Forelimb muscle (tissue), 1 donor: Measurements from ENCODE around the gene SPATA1. TPM values are rescaled to one million over a fixed set of nuclear protein-coding genes. Genes with fewer than 3 reads are reported as not detected.

Experiments
- DNase-seq: peaks from one replicate; pipeline ENCODE4 v3.0.0-alpha.2; 2013; ENCODE audit warnings: low read depth
- polyA plus RNA-seq: library from polyadenylated mRNA; unstranded; fragments of 120-200 nt; gene quantifications from one replicate; pipeline ENCODE4 v1.2.1, GENCODE V29; 2013; ENCODE audit not compliant: insufficient read length

Gene SPATA1
- polyA plus RNA-seq, 1 donor, result 1.9 TPM

DNA sequence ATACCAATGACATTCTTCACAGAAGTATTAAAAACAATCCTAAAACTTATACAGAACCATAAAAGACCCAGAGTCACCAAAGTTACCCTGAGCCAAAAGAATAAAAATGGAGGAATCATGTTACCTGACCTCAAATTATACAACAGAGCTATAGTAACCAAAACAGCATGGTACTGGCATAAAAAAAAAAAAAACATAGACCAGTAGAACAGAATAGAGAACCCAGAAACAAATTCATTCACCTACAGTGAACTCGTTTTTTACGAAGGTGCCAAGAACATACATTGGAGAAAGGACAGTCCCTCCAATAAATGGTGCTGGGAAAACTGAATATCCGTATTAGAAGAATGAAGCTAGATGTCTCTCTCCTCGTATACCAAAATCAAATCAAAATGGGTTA is 2.8 kb downstream of the SPATA1 start:
- DNase-seq, result no peak

GRCh38 chr1:84510165-84510564 is 4.0 kb downstream of the SPATA1 start:
- no peak for DNase-seq

DNA sequence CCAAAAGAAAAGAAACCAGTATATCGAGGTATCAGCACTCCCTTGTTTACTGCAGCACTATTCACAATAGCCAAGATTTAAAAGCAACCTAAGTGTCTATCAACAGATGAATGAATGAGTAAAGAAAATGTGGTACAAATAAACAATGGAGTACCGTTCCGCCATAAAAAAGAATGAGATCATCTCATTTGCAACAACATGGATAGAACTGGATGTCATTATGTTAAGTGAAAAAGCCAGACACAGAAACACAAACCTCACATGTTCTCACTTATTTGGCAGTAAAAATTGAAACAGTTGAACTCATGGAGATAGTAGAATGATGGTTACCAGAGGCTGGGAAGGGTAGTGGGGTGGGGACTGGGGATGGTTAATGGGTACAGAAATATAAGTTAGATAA is 4.5 kb downstream of the SPATA1 start:
- no peak for DNase-seq

- DNase-seq, result no peak
These were observed 18.4 kb downstream of the SPATA1 start for GRCh38 chr1:84524590-84524989.

GRCh38 chr1:84525779-84526178 is 19.6 kb downstream of the SPATA1 start:
- DNase-seq, result no peak

- DNase-seq, result no peak
These were observed 32.4 kb downstream of the SPATA1 start for GRCh38 chr1:84538599-84538998.

DNA sequence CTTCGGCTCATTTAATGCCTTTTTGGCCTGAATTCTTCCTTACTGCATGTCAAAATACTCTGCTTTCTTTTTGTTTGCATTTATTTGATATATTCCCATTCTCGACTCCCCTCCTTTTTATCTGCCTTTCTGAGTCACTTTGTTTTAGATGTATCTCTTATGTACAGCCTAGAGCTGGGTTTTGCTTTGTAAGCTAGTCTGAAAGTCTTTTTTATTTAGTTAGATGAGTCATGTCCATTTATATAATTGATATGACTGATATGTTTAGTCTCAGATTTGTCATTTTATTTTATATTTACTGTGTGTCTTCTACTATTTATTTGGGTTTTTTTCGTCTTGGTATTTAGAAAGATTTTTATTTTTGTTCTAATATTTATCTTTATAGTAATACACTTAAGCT is 33.8 kb downstream of the SPATA1 start:
- no peak for DNase-seq

GRCh38 chr1:84540759-84541158 is 34.6 kb downstream of the SPATA1 start:
- no peak for DNase-seq

DNA sequence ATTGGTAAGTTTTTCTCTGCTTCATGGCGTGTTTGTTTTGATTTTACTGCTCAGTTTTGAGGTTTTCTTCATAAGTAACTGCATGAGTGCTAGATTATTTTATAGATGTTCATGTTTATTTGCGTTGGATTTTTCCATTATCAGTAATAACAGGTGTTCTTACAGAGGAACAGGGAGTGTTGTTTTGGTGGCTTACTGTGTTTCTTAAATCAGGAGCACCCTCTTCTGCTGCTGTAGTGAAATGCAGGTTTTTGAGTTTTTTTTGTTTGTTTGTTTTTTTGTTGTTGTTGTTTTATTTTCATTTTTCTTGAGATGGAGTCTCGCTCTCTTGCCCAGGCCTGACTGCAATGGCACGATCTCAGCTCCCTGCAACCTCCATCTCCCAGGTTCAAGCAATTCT is 35.5 kb downstream of the SPATA1 start:
- no peak for DNase-seq

DNA sequence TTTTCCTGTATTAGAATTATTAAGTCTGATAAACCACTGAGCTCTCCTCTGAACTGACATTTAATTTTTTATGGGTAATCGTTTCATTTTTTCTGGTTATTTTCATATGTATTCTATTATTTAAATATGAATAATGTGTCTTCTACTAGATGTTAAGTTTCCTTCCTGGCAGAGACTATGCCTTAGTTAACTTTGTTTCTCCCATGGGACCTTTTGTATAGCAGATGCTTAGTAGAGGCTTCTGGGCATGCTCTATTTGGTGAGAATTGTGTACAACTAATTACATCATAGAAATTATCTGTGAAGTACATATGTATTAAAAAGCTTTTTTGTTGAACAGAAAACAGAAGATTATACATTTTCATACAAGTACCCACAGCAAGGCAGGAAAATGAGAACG is 44.6 kb downstream of the SPATA1 start:
- DNase-seq, result no peak

DNA sequence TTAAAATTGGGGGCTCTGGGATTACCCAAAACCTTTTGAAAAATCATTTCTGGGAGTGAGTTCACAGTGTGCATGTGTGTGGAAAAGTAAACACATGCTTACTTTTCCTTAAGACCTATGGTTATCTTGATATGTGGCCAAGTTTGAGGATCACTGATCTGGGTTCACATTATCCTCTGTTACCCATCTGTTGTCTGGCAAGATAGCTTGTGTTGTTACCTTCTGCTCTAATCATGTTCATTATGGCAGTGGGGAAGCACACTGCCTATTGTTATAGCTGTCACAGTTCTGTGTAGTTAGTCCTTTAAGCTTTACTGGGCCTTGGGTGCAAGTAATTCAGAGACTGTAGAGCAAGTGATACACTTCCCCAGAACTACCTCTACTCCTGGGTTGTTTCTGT is 63.0 kb downstream of the SPATA1 start:
- DNase-seq, result no peak

GRCh38 chr1:84570436-84571149 is 64.4 kb downstream of the SPATA1 start:
- DNase-seq, result no peak

DNA sequence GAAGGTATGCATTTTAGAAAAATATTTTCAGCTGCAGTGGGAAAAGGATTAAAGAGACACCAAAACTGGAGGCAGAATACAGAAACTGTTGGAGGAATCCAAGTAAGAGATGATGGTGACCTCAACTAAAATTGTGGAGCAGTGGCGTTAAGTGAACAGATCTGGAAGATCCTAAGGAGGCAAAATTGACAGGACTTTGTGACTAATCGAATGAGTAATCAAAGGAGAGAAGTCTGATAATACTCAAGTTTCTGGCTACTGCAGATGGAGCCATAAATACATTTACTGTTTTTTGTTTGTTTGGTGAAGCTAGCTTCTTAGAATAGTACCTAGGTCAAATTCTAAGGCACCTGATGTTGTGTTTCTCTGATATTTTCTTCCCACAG is 65.0 kb downstream of the SPATA1 start:
- DNase-seq, result no peak

DNA sequence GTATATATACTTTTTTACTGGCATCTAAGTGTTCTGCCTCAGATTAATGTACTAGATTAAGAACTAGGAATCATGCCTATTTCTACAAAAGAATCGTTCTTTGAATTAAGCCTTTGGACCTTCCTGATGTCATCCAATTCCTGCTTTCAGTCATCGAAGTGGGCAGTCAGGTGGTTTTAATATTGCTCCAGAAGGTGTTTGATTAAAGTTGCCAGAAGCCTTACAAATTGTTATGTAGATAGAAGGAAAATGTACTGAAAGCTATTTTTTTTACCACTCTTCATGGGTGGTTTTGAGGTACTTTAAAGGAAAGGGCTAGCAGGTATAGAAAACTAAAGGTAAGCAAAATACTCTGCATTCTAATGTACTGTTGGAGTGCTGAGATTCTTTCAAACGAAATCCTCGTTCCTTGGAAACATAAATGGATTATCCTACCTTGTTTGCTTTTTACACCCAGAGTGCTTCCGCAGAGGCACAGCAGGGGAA is 67.3 kb downstream of the SPATA1 start:
- no peak for DNase-seq

DNA sequence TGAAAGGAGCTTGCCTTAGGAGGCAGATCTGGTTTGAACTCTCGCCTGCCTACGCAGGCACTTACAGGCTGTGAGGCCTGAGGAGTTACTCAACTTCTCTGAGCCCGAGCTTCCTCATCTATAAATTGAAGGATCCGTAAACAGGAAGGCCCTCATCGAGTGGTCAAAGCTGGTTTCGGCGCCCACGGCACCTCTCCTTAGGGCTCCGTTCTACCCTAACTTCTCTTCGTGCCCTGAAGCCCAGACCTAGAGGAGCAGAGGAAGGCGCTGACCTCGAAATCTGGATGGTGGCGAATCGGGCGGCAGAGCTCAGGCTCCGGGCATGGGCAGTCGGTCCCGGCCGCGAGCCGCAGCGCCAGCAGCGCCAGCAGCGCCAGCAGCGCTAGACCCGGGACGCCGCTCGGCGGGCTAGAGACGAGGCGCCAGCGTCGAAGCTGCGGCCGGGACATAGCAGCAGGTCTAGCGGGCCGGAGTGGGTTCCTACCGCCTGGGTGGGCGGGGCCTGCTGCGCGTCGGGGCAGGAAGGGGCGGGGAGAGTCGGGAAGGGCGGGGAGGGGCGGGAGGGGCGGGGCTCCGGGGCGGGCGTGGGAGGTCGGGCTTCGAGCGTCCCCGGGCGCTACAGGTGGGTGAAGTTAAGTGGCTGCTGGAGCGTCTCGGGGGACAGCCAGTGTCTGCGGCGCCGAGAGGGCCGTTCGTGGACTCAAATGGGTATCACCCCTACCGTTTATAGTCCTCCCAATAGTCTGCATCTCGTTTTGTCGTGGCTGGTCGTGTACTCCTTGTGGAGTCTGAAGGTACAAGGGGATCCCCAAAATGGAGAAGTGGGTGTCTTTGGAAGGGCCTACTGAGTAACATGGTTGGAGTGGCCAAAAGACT is 68.0 kb downstream of the SPATA1 start, which contains the start of gene CTBS:
Gene CTBS (minus strand): TSS at position 474 of the 876 bp plus-strand sequence. CDS start 25 bp downstream, at position 449.
- no peak for DNase-seq

GRCh38 chr1:84574936-84575335 is 68.8 kb downstream of the SPATA1 start:
- DNase-seq, result no peak

DNA sequence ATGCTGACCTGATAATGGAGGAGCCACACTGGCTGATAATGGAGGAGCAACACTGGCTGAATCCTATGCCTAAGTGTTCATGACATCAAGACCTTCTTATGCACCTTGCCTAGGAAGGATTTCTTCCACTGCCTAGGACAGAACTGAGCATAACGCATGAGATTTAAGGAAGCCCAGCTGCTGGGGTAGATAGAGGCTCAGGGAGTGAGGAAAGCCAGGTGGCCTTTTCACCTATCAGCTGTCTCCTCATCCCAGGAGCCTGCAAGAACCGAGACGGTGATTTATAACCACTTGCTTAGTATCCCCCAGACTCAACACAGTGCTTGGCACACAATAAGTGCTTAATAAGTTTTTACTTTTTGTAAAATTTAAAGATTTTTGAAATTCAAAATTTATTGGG is 75.5 kb downstream of the SPATA1 start:
- no peak for DNase-seq

DNA sequence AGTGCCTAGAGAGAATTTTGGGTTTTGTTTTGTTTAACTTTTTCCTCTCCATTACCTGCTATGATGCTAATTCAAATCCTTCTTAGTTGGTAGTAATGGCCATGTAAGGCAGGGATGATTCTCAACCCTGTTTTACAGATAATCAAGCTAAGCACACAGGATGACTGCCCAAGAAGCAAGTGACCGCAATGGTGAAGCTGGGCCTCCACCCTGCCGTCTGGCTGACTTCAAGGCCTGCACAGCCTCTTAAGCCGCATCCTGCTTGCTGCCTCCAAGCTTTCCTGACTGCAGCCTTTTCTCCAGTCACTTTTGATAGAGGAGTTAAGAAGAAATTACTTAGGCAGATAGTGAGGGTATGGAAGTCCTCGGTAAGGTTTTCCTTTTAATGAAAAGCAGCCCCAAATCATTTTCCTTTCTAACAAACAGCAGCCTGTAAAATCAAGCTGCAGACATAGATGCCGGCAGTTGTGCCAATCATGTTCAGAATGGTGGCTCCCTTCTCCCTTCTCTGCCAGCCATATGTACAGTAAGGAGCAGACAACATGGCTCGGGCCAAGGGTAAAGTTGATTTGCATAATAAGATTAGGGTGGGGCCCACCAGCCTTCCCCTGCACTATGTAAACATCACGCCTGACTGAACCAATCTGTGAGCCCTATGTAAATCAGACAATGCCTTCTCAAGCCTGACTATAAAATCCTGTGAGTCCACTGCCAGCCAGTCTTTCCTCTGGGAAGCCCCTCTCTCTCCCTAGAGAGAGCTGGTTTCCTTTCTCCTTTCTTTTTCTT is 76.8 kb downstream of the SPATA1 start:
- DNase-seq, result no peak

DNA sequence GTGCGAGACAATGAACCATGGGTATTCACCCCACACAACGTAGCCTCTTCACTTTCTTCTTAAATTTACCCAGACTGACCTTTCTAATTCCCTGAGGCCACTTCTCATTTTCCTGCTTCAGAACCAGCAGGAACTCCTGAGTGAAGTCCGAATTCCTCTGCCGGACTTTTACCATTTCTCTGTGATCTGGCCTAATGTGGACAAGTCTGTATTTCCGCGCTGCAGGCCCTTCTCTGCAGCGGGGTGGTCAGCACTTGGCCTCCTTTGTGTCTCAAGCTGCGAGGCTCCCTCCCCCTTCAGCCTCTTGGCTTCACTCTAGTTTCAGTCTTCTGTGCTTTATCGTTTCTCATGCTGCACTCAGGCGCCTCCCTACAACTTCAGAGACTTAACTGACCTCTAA is 77.5 kb downstream of the SPATA1 start:
- DNase-seq, result no peak

DNA sequence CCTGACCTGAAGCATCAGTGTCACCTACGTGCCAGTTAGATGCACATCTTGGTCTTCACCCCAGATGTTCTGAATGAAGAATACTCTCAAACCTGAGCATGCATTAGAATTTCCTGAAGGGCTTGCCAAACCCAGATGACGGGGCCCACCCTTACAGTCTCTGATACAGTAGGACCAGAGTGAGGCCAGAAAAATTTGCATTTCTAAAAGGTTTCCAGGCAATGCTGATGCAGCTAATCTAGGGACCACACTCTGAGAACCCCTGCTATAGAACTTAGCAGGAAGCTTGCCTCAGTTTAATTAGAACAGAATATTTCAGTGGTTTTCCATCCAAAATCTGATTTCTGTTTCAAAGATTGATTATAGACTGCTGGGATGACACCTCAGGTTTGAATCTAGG is 77.9 kb downstream of the SPATA1 start:
- DNase-seq, result no peak

- no peak for DNase-seq
These were observed 79.6 kb downstream of the SPATA1 start for GRCh38 chr1:84585803-84586202.

- no peak for DNase-seq
These were observed 80.9 kb downstream of the SPATA1 start for GRCh38 chr1:84587099-84587498.
